ENCODE results near the gene PLEKHM2. TPM values are rescaled to one million over a fixed set of nuclear protein-coding genes. Genes with fewer than 3 reads are reported as not detected.

Gene PLEKHM2
- total RNA-seq, 1 experiment from 2014 or later: 33.3 TPM

- H3K4me1 ChIP-seq: no peaks in the 10 kb centered on the region
- no peaks in the 10 kb centered on the region for H3K27me3 ChIP-seq (replicated peaks; ENCODE audit: control insufficient read depth, insufficient read depth, low read length)
- POLR2A ChIA-PET: no interaction called here
- Mint-ChIP-seq H3K27me3 (ENCODE audit: insufficient read depth, unreplicated experiment) (no peaks in the 10 kb centered on the region), H3K36me3 (ENCODE audit: insufficient read depth, unreplicated experiment) (peaks cover 14% of the 10 kb centered on the region), H3K27ac (ENCODE audit: unreplicated experiment) (no peak overlapping the region), H3K4me1 (ENCODE audit: low read depth, unreplicated experiment) (no peaks in the 10 kb centered on the region), H3K4me3 (ENCODE audit: unreplicated experiment) (no peak overlapping the region), H3K9me3 (ENCODE audit: unreplicated experiment) (no peaks in the 10 kb centered on the region)
- H3K4me3 ChIP-seq (ENCODE audit: low read depth, low read length): no peak overlapping the region
- H3K36me3 ChIP-seq (ENCODE audit: control insufficient read depth, insufficient read depth, low read length): no peaks in the 10 kb centered on the region
- intact Hi-C loops (cut with micrococcal nuclease; ENCODE audit: unreplicated experiment): no loop called here
- DNase-seq: no peak
- CTCF ChIA-PET: no interaction called here
- no TSS peak for BruUV-seq (replicated peaks)
- TF ChIP-seq CTCF (IDR thresholded peaks at IDR 0.05; ENCODE audit: insufficient read depth in 1 of 2, low read depth in 1 of 2, low read length in 1 of 2, severe bottlenecking in 1 of 2, unreplicated experiment in 1 of 2): no peak
- H3K9me3 ChIP-seq: no peaks in the 10 kb centered on the region
Observed at GRCh38 chr1:15705184-15705566, 21.1 kb downstream of the PLEKHM2 start.

GRCh38 chr1:15706751-15707150 is 22.6 kb downstream of the PLEKHM2 start:
- Histone ChIP-seq H3K27me3 (replicated peaks; ENCODE audit: control insufficient read depth, insufficient read depth, low read length) (no peaks in the 10 kb centered on the region), H3K4me1 (no peaks in the 10 kb centered on the region), H3K9me3 (no peaks in the 10 kb centered on the region), H3K36me3 (ENCODE audit: control insufficient read depth, insufficient read depth, low read length) (no peaks in the 10 kb centered on the region), H3K4me3 (ENCODE audit: low read depth, low read length) (no peak overlapping the region)
- Mint-ChIP-seq H3K4me1 (ENCODE audit: low read depth, unreplicated experiment) (no peaks in the 10 kb centered on the region), H3K36me3 (ENCODE audit: insufficient read depth, unreplicated experiment) (peaks cover 14% of the 10 kb centered on the region), H3K9me3 (ENCODE audit: unreplicated experiment) (no peaks in the 10 kb centered on the region), H3K27ac (ENCODE audit: unreplicated experiment) (no peak overlapping the region), H3K4me3 (ENCODE audit: unreplicated experiment) (no peak overlapping the region), H3K27me3 (ENCODE audit: insufficient read depth, unreplicated experiment) (no peaks in the 10 kb centered on the region)
- CTCF ChIA-PET: no interaction called here
- intact Hi-C loops (cut with micrococcal nuclease; ENCODE audit: unreplicated experiment): no loop called here
- no peak for DNase-seq
- BruUV-seq (replicated peaks): no TSS peak
- TF ChIP-seq CTCF (IDR thresholded peaks at IDR 0.05; ENCODE audit: insufficient read depth in 1 of 2, low read depth in 1 of 2, low read length in 1 of 2, severe bottlenecking in 1 of 2, unreplicated experiment in 1 of 2): no peak
- POLR2A ChIA-PET: interaction anchor here (0.6 kb wide), 1 partner anchor 129 kb away, joined by 8 read pairs; no protein-coding TSS in a partner anchor

- no peak overlapping the region for H3K4me3 Mint-ChIP-seq (ENCODE audit: unreplicated experiment)
- intact Hi-C loops (cut with micrococcal nuclease; ENCODE audit: unreplicated experiment): no loop called here
- Histone ChIP-seq H3K9me3 (no peaks in the 10 kb centered on the region), H3K27me3 (replicated peaks; ENCODE audit: control insufficient read depth, insufficient read depth, low read length) (no peaks in the 10 kb centered on the region), H3K4me1 (no peaks in the 10 kb centered on the region), H3K36me3 (ENCODE audit: control insufficient read depth, insufficient read depth, low read length) (no peaks in the 10 kb centered on the region), H3K4me3 (ENCODE audit: low read depth, low read length) (no peak overlapping the region)
- no peak for TF ChIP-seq CTCF (IDR thresholded peaks at IDR 0.05; ENCODE audit: insufficient read depth in 1 of 2, low read depth in 1 of 2, low read length in 1 of 2, severe bottlenecking in 1 of 2, unreplicated experiment in 1 of 2)
- no peak overlapping the region for H3K27ac Mint-ChIP-seq (ENCODE audit: unreplicated experiment)
- no peaks in the 10 kb centered on the region for H3K4me1 Mint-ChIP-seq (ENCODE audit: low read depth, unreplicated experiment)
- ChIA-PET POLR2A (interaction anchor here (0.6 kb wide), 1 partner anchor 129 kb away, joined by 8 read pairs; no protein-coding TSS in a partner anchor), CTCF (no interaction called here)
- DNase-seq: no peak
- H3K9me3 Mint-ChIP-seq (ENCODE audit: unreplicated experiment): no peaks in the 10 kb centered on the region
- H3K27me3 Mint-ChIP-seq (ENCODE audit: insufficient read depth, unreplicated experiment): no peaks in the 10 kb centered on the region
- peaks cover 14% of the 10 kb centered on the region for H3K36me3 Mint-ChIP-seq (ENCODE audit: insufficient read depth, unreplicated experiment)
- BruUV-seq (replicated peaks): no TSS peak
Observed at GRCh38 chr1:15707239-15707925, 23.3 kb downstream of the PLEKHM2 start.

All from Caco-2 (cell line).